Testis (tissue), 2 donors: ENCODE data around the gene RAB42.

Source experiments
- CTCF ChIP-seq, 3 experiments: fragments of 450-650 bp in 2 of 3; fragments of 200-600 bp in 1 of 3; sonication (generic) in 1 of 3; IDR thresholded peaks; one replicate each; pipeline ENCODE4 v1.5.1; 2016 to 2019; ENCODE audit warnings: antibody characterized with exemption in 3 of 3, mild to moderate bottlenecking in 2 of 3, moderate library complexity in 1 of 3
- POLR2A ChIP-seq: fragments of 450-650 bp; IDR thresholded peaks from one replicate; pipeline ENCODE4 v1.6.1; 2017; ENCODE audit warnings: antibody characterized with exemption, mild to moderate bottlenecking, moderate library complexity

GRCh38 chr1:28552758-28553663 lies 39.1 kb upstream of the RAB42 start, which contains the start of gene TRNAU1AP:
- TF ChIP-seq POLR2A (no peak), CTCF (IDR thresholded peaks at IDR 0.05) (no peak)
